NCI-H1436 treated with DMSO at 0.1 percent for 48 hours (cell line): ENCODE data around the gene FBXO24.

ENCODE experiments used
- DNase-seq: peaks from one replicate; lab custom pipeline; 2025; lab: John Stamatoyannopoulos, UW

FBXO24 gene

GRCh38 chr7:100574362-100575205 is 11.5 kb upstream of the FBXO24 start:
- no peak for DNase-seq

GRCh38 chr7:100575206-100575631 is 10.9 kb upstream of the FBXO24 start:
- no peak for DNase-seq

DNA sequence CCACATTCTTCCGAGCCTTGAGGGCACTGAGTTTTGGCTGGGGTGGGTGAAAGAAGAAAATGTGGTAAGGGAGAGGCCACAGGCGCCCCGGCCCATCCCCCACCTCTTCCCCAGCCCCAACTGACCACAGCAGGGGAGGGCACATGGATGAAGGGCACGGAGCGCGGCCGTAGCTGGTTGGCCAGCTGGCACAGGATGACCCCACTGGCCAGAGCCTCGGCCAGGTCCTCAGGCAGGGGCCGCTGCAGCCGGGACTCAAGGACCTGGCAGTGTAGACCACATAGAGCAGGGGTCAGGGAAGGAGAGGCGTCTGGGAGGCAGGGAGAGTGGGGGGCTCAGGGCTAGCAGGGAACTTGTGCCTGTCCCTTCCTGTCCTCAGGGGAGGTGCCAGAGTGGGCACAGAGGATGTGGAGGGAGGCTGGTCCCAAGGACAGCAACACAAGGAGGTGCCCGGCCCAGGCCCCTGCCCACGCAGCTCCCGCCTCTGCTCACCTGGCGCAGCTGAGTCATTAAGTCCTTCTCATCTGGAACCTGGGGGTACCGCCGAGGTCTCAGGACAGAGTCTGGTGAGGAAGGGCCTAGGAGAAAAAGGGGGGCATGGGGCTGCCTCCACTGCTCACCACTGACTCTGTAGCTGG is 10.3 kb upstream of the FBXO24 start:
- no peak for DNase-seq

GRCh38 chr7:100576384-100576993 is 9.6 kb upstream of the FBXO24 start:
- DNase-seq = no peak

- DNase-seq = no peak
Measured at GRCh38 chr7:100577103-100577502, 9.0 kb upstream of the FBXO24 start.

DNA sequence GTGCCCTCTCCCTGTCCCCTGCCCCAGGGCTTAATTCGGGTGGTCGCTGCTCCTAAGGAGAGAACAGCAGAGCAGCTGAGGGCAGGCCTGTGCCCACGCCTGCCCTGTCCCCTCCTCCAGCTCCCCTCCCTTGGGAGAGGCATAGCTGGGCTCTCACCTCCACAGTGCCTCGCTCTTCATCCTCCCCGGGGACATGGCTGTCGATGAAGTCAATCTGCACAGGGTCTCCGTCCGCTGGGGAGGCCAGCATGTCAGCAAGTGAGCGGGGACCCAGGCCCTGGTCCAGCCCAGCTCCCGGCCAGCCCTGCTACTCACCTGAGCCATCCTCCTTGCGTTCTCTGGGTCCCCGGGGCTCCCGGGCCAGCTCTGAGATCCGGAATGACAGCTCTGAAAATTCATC is 8.6 kb upstream of the FBXO24 start:
- no peak for DNase-seq

GRCh38 chr7:100578246-100579183 is 7.6 kb upstream of the FBXO24 start:
- DNase-seq = no peak

DNA sequence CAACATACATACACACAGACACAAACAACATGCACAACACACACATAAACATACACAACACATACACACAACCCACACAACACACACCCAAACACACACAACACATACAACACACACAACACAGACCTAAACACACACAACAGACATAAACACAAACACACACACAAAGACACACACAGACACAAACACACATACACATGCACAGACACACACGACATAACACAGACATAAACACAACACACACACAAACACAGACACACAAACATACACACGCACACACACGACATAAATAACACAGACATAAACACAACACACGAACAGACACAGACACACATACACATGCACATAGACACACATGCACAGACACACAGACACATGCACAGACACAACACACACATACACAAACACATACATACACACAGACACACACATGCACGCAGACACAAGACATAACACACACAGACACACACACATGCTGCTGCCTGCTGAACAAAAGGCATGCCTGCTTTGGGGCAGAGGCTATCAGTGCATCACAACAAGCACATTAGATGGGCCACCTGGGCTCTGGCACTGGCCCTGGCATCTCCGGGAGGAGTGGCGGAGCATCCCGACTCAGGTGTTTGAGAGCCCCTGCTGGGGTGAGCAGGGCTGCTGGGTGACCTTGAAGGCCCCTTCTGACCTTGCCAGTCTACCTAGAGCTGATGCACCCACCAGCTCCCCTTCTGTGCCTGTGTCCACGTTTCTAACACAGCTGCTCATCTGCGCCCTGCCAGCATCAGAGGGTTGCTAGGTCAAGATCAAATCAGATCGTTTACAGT is 5.5 kb upstream of the FBXO24 start:
- DNase-seq = no peak

DNA sequence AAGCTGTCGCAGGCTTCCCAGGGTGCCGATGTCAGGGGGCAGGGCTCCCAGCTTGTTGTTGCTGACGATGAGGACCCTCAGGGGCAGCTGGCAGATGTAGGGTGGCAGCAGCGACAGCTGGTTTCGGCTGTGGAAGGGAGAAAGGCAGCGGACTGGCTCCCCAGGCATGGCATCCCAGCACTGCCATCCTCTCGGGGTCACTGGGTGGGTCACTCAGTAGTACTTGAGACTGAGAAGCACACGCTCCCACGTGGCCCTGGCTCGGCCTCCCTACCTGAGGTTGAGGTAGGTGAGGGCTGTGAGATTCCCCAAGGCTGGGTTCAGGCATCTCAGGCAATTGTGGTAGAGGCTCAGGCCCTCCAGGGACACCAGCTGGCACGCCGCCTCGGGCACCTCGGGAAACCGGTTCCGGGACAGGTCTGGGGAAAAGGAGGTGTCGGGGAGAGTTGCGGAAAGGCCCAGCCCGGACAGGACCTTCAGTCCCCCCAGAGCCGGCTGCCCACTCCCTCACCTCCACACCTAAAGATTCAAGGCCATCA is 4.0 kb upstream of the FBXO24 start:
- no peak for DNase-seq

DNA sequence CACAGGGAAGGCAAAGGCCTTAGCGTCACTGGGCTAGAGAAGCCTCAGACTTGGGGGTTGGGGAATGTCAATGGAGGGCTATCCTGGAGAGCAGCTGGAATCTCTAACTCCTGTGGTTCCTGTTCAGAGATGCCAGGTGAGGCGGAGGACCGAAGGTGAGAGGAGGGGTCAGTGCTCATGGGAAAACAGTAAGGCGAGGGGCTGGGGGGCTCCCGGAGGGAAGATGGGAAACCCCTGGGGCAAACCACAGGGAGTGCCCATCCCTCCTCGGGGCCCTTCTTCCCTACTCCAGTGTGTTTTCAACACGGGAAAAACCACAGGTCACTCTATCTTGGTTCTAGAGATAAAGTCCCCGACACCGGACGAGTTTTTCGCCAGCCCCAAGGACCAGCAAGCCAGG is 3.5 kb upstream of the FBXO24 start:
- DNase-seq = no peak

DNA sequence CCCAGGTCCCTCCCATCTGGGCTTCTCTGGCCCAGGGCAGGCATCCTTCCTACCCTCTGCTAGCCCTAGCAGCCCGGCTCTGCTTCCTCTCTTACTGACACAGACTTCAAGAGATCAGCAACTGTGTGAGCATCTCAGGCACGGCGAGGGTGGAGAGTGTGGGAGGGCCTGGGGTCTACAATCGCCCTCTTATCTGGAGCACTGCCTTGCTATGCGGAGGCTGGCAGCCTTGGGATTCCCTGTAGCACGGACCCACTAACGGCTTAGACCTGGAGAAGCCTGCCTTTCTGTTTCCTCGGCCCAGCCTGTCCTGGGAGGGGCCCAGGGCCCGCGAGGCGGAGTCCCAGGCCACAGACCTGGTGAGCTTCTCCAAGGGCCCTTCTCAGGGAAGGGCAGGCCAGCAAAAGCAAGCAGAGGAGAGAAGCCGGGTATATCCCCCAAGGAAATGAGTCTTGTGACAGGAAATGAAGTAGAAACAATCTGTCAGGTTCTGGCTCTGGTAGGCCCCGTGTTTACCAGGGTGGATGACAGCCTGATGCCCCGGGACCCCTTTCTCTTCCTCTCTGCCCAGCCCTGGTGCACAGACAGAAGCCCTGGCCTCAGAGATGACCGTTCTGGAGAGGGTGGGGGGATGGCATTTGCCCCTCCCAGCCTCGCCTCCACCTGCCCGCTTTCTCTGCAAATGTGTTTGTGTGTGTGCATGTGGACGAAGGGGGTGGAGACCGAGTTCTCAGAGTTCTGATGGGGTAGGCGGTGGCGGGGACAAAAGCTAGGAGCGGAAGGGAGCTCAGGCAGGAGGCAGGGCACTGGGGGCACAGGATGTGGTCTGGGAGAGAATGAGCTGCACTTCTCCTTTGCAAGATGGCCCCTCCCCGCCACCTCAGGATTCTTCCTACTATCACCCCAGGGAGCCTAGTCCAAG is 2.7 kb upstream of the FBXO24 start:
- no peak for DNase-seq

DNA sequence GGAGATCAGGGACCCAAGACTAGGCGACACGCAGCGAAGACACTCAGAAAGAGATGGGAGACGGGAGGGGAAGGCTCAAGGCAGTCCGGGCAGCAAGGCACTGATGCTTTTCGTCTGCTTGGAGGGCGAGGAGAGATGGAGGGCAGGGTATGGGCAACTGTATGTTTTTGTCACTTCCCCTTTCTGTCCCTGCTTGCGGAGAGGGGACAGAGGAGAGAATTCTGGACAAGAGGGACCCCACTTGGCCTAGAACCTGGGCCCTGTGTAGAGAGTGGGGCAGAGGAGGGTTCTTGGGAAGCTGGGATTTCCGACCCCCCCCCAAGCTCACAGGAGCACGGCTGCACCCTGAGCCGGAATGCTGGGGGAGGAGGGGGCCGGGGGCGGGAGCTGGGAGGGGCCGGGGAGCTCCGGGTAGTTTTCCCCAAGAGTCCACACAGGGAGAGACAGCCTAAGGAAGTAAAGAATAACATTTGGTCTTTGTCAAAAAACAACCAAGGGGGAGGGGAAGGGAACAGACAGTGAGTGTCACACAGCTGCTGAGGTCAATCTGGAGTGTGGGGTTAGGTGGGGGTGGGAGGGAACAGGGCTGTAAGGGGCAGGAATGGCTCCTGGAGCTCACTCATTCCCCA is 2.0 kb upstream of the FBXO24 start:
- DNase-seq = no peak

GRCh38 chr7:100584683-100585510 is 1.2 kb upstream of the FBXO24 start:
- DNase-seq = no peak

DNA sequence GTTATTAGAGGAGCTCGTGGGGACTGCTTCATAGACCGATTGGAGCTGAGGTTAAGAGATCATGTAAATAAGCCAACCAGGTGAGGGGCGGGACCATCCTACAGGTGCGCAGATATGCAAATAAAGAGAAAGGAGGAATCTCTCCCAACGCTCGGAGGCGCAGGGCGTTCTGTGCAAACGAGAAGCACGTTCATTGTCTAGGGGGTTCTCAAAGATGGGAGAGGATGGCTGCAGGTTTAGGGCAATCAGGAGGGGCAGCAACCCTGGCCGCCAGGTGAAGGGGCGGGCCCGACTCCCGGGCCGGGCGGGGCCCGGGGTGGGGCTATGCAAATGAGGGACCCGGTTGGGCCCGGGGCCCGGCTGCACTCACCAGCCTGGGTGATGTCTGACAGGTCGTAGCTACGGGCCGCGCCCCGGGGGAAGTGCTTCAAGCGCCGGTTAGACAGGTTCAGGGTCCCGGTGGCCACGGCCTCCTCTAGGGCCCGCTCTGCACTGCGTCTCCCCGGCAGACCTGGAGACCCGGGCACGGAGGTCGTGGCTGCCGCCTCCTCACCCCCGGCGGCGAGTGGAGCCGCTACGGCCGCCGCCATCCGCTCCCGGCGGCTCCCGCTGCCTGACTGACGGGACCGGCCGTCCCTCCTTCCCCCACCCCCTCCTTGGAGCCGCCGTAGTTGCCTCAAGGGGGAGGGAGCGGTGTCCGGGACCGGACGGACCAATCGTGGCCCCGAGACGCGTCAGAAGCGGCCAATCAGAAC is 440 bp upstream of the FBXO24 start, which contains the start of gene LRCH4:
LRCH4 (minus strand) TSS at position 619 of the 755 bp plus-strand sequence; CDS start at position 590, 29 bp downstream.
- DNase-seq = no peak

- no peak for DNase-seq
Measured at GRCh38 chr7:100588438-100588837, 2.3 kb downstream of the FBXO24 start.

DNA sequence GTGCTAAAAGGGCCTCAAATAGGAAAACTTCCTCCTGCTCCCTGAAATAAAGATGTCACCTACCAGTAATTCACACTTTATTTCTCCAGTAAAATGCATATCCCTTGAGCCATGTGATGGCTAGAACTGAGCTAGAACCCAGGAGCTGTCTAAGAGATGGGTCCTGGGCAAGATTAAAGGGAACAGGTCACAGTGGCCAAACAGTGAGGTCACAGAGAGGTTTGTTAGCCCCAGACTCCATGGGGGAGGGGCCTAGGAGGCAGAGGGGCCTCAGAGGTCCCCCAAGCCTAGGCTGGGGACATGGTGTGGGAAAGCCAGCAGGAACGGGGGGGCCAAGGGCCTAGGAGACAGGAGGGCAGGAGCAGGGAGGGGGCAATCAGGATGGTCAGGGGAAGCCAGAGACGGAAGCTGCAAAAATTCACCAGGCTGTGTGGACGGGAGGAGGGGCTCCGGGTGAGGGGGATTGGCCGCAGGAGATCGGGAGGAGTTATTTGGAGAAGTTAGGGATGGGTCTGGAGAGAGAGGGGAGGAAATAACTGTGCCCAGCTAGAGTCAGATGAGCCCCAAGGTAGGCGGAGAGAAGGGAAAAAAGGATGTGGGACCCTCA is 3.3 kb downstream of the FBXO24 start:
- no peak for DNase-seq
